ENCODE results near the gene CFAP77.
"Not testable (repeated sequence)": the region's sequence is repeated elsewhere in the genome, so short reads cannot be mapped to it uniquely, and the experiment has no call there.

CFAP77 gene

DNA sequence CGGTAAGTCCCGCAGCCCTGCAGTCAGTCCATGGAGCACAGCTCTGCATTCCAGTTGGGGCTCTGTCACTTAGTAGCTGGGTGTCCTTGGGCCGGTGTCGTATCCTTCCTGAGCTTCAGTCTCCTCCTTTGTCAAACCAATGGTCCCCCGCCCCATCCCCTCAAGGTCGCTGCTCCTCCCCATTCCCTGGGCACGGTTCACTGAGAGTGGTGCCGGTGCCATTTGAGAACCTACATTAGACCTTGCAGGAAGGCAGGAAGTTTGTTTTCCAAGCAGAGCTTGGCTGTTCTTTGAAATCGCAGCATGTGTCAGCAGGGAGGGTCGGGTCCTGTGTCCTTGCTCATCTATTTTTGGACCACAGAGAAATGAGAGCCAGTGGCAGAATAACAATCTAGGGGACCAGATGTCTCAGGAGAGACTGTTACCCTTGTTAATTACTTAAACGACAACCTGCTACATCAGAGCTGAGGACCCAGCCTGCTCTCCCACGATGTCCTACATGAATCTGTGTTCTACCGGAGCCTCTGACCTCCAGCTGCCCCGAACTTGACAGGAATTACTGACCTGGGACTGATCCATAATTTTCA, 150.7 kb downstream of the CFAP77 start:
- Histone ChIP-seq H3K36me3 (no peaks in the 10 kb centered on the region), H3K27ac (peak overlapping the region; percentile 79), H3K4me3 (ENCODE audit: low read depth, low read length) (peak overlapping the region; percentile 27), H3K9me3 (ENCODE audit: severe bottlenecking) (peaks cover 4% of the 10 kb centered on the region), H3K27me3 (ENCODE audit: insufficient read depth, low read depth, severe bottlenecking) (no peaks in the 10 kb centered on the region)
- TF ChIP-seq, protein P1, sequence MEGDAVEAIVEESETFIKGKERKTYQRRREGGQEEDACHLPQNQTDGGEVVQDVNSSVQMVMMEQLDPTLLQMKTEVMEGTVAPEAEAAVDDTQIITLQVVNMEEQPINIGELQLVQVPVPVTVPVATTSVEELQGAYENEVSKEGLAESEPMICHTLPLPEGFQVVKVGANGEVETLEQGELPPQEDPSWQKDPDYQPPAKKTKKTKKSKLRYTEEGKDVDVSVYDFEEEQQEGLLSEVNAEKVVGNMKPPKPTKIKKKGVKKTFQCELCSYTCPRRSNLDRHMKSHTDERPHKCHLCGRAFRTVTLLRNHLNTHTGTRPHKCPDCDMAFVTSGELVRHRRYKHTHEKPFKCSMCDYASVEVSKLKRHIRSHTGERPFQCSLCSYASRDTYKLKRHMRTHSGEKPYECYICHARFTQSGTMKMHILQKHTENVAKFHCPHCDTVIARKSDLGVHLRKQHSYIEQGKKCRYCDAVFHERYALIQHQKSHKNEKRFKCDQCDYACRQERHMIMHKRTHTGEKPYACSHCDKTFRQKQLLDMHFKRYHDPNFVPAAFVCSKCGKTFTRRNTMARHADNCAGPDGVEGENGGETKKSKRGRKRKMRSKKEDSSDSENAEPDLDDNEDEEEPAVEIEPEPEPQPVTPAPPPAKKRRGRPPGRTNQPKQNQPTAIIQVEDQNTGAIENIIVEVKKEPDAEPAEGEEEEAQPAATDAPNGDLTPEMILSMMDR (IDR thresholded peaks at IDR 0.05; ENCODE audit: low read depth, low read length), result no peak
- peak; percentile 90 for DNase-seq

DNA sequence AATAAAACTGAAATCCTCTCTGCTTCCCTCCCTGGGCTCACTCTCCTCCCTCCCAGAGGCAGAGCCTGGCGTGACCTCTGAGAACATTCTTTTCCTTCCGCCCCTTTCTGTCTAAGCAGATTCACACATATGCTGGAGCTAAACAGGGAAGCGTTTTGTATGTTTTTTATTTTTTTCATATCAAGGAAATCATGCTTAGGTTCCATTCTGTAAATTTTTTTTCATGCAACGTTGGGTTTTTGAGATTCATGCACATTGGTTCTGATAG, 152.2 kb downstream of the CFAP77 start:
- no peak for DNase-seq
- Histone ChIP-seq H3K27ac (no peak overlapping the region), H3K27me3 (ENCODE audit: insufficient read depth, low read depth, severe bottlenecking) (no peaks in the 10 kb centered on the region), H3K36me3 (no peaks in the 10 kb centered on the region), H3K4me3 (ENCODE audit: low read depth, low read length) (no peak overlapping the region), H3K9me3 (ENCODE audit: severe bottlenecking) (peaks cover 4% of the 10 kb centered on the region)
- TF ChIP-seq, protein P1 (IDR thresholded peaks at IDR 0.05; ENCODE audit: low read depth, low read length), result no peak

DNA sequence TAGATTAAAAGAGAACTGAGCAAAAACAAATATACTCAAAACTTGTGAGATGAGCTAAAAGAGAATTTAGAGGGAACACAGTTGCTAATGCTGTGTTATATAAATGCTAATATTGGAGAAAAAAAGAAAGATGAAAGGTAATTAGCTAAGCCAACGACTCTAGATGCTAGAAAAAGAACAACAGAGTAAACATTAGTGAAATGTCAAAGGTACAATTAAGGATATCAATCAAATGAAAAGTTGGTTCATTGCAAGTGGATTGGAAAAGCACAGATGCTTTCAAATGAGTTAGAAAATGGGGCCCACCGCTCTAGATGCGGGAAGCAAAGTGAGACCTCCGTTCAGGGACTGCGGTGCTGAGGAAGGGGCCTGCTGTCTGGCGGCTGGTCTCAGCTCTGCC, 154.5 kb downstream of the CFAP77 start:
- H3K9me3 ChIP-seq (ENCODE audit: severe bottlenecking), result peaks cover 1% of the 10 kb centered on the region

DNA sequence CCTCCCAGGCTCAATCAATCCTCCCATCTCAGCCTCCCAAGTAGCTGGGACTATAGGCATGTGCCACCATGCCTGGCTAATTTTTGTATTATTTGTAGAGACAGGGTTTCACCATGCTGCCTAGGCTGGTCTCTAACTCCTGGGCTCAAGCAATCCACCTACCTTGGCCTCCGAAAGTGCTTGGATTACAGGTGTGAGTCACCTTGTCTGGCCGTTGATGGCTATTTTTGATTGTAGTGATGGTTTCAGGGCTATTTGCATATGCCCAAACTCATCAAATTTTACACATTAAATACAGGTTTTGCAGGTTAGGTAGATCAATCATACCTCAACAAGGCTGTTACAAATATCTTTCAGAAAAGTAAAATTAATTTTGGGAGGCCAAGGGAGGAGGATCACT, 158.8 kb downstream of the CFAP77 start:
- not testable (repeated sequence) for DNase-seq; H3K36me3 ChIP-seq; H3K27me3 ChIP-seq (ENCODE audit: insufficient read depth, low read depth, severe bottlenecking); H3K9me3 ChIP-seq (ENCODE audit: severe bottlenecking); H3K4me3 ChIP-seq (ENCODE audit: low read depth, low read length); H3K27ac ChIP-seq

More for the DNA sequence above, 154.5 kb downstream of the CFAP77 start:
- TF ChIP-seq, protein P1 (IDR thresholded peaks at IDR 0.05; ENCODE audit: low read depth, low read length), result no peak
- no peaks in the 10 kb centered on the region for H3K27me3 ChIP-seq (ENCODE audit: insufficient read depth, low read depth, severe bottlenecking)
- no peaks in the 10 kb centered on the region for H3K36me3 ChIP-seq
- no peak overlapping the region for H3K4me3 ChIP-seq (ENCODE audit: low read depth, low read length)
- no peak for DNase-seq
- peak overlapping the region; percentile 3; the same call in 1 of the 2 replicates for H3K27ac ChIP-seq

DNA sequence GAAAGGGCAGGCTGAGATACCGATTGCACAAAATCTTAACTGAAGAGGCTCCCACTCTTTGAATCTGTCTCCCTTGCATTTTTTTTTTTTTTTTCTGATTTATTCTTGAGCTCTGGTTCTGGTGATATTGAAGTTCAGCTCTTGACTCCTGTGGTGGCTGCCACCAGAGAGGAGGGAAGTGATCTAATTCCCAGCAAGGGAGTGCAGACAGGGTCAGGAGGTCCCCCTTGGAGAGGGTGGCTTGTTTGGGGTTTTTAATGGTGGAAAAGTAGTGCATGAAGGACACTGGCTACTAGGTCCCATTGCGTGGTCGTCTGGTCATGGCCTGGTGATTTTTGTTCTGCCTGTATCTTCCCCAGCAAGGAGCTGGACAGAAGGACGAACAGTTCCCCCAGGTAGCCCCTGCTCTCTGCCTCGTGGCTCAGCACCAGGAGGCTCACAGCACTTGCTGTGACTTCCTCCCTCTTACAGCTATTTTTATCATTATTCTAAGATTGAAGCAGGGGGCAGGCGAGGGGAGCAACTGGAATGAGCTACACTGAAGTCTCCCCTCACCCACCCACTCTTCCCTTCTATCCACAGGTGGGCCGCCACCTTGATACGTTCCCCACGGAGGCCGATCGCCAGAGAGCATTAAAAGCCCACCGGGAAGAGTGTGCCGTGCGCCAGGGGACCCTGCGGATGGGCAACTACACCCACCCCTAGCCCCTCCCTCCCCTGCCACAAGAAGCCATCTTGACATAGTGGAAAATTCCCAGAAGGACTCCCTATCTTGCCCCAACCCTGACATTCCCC, 162.0 kb downstream of the CFAP77 start:
- peaks cover 10% of the 10 kb centered on the region for H3K27me3 ChIP-seq (ENCODE audit: insufficient read depth, low read depth, severe bottlenecking)
- no peak for DNase-seq
- TF ChIP-seq, protein P1 (IDR thresholded peaks at IDR 0.05; ENCODE audit: low read depth, low read length), result no peak
- H3K27ac ChIP-seq, result no peak overlapping the region
- H3K4me3 ChIP-seq (ENCODE audit: low read depth, low read length), result no peak overlapping the region
- H3K9me3 ChIP-seq (ENCODE audit: severe bottlenecking), result no peaks in the 10 kb centered on the region
- no peaks in the 10 kb centered on the region for H3K36me3 ChIP-seq

DNA sequence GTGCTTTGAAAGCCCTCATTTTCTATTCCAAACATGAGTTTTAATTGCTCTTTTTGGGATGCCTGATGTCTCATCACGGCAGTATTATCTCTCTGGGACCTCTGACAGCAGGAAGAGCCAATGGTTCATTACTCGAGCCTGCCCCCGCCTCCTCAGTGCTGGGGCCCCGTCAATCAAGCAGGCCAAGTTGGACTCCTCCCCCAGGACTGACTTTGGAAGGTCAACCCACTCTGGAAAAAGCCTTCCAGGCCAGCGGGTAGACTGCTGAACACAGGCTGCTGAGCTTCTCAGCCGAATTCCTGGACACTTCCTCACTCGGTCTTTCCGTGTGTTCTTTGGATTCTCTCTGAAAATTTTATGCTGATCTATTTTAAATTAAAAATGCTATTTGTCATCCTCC, 162.9 kb downstream of the CFAP77 start:
- Histone ChIP-seq H3K4me3 (ENCODE audit: low read depth, low read length) (no peak overlapping the region), H3K27ac (no peak overlapping the region), H3K36me3 (no peaks in the 10 kb centered on the region), H3K27me3 (ENCODE audit: insufficient read depth, low read depth, severe bottlenecking) (peaks cover 19% of the 10 kb centered on the region), H3K9me3 (ENCODE audit: severe bottlenecking) (no peaks in the 10 kb centered on the region)
- TF ChIP-seq, protein P1 (IDR thresholded peaks at IDR 0.05; ENCODE audit: low read depth, low read length), result no peak
- peak; percentile 72 for DNase-seq

All from WERI-Rb-1 (cell line).